Pericardium fibroblast (primary cell): Measurements from ENCODE around the gene NELFE. TPM values are rescaled to one million over a fixed set of nuclear protein-coding genes. Genes with fewer than 3 reads are reported as not detected.

Experiments used
- total RNA-seq: library from RNA; depleted of rRNA; stranded (reverse); fragments of >200 nt; gene quantifications from 2 replicates; pipeline ENCODE4 v1.2.3, GENCODE V29; 2015

Gene NELFE
- total RNA-seq = 73.6 and 83.6 TPM in 2 replicates

GRCh38 chr6:31958741-31959739 lies at the start of gene NELFE, which contains the start of gene SKIC2:
Gene NELFE, minus strand, starts transcription at chr6:31958971. Its CDS starts 525 bp downstream, at chr6:31958446.
Gene SKIC2, plus strand, starts transcription at chr6:31959175. Its CDS starts 18 bp downstream, at chr6:31959193.

GRCh38 chr6:31981744-31982143 lies 23.0 kb upstream of the NELFE start, which contains the start of gene C4A:
Gene C4A, plus strand, starts transcription at chr6:31982057. Its CDS starts 51 bp downstream, at chr6:31982108.

GRCh38 chr6:31971993-31972708 lies 13.4 kb upstream of the NELFE start, which contains the start of gene DXO:
Gene DXO, minus strand, starts transcription at chr6:31972138. Its CDS starts 463 bp downstream, at chr6:31971675.

DNA sequence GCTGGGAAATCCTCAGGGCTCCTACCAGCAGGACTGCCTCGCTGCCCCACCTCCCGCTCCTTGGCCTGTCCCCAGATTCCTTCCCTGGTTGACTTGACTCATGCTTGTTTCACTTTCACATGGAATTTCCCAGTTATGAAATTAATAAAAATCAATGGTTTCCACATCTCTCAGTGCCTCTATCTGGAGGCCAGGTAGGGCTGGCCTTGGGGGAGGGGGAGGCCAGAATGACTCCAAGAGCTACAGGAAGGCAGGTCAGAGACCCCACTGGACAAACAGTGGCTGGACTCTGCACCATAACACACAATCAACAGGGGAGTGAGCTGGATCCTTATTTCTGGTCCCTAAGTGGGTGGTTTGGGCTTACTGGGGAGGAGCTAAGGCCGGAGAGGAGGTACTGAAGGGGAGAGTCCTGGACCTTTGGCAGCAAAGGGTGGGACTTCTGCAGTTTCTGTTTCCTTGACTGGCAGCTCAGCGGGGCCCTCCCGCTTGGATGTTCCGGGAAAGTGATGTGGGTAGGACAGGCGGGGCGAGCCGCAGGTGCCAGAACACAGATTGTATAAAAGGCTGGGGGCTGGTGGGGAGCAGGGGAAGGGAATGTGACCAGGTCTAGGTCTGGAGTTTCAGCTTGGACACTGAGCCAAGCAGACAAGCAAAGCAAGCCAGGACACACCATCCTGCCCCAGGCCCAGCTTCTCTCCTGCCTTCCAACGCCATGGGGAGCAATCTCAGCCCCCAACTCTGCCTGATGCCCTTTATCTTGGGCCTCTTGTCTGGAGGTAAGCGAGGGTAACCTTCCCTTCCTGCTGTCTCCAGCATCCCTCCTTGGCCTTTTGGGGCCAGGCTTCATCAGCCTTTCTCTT lies 13.0 kb downstream of the NELFE start, which contains the start of gene CFB:
Gene CFB, plus strand, starts transcription at position 589 of the 863 bp plus-strand sequence. Its CDS starts 127 bp downstream, at position 716.

GRCh38 chr6:31927242-31927862 lies 31.4 kb downstream of the NELFE start, which contains the start of gene C2:
Gene C2, plus strand, starts transcription at chr6:31927717. Its CDS starts 36 bp downstream, at chr6:31927753.

Other genes starting within 250 kb of the NELFE start
- gene LY6G6D, start 243.6 kb downstream of the NELFE start, total RNA-seq = not detected in 2 replicates
- not detected in 2 replicates for gene LY6G6C, start 237.2 kb downstream of the NELFE start, total RNA-seq
- gene MPIG6B, start 235.6 kb downstream of the NELFE start, total RNA-seq = not detected in 2 replicates
- gene DDAH2, start 229.7 kb downstream of the NELFE start, total RNA-seq = 70.2 and 88.5 TPM in 2 replicates
- 266 and 364 TPM in 2 replicates for gene CLIC1, start 222.4 kb downstream of the NELFE start, total RNA-seq
- gene MSH5, start 219.0 kb downstream of the NELFE start, total RNA-seq = 4.2 and 4.7 TPM in 2 replicates
- gene SAPCD1, start 196.3 kb downstream of the NELFE start, total RNA-seq = 1.2 and 2.8 TPM in 2 replicates
- gene VWA7, start 181.6 kb downstream of the NELFE start, total RNA-seq = not detected in 2 replicates
- gene VARS1, start 163.2 kb downstream of the NELFE start, total RNA-seq = 44.9 and 47.3 TPM in 2 replicates
- 40.0 and 71.4 TPM in 2 replicates for gene LSM2, start 152.0 kb downstream of the NELFE start, total RNA-seq
- 0.12 and 0.34 TPM in 2 replicates for gene HSPA1L, start 143.7 kb downstream of the NELFE start, total RNA-seq
- 62.6 and 74.3 TPM in 2 replicates for gene HSPA1A, start 143.4 kb downstream of the NELFE start, total RNA-seq
- 94.5 and 110 TPM in 2 replicates for gene HSPA1B, start 131.2 kb downstream of the NELFE start, total RNA-seq
- 55.6 and 65.6 TPM in 2 replicates for gene NEU1, start 96.2 kb downstream of the NELFE start, total RNA-seq
- gene SLC44A4, start 80.0 kb downstream of the NELFE start, total RNA-seq = 0.51 TPM in 1 of 2 replicates, not detected in the other
- gene EHMT2, start 61.3 kb downstream of the NELFE start, total RNA-seq = 32.1 and 55.8 TPM in 2 replicates
- 2.6 and 4.9 TPM in 2 replicates for gene ZBTB12, start 56.9 kb downstream of the NELFE start, total RNA-seq
- gene C2, start 31.3 kb downstream of the NELFE start, total RNA-seq = 1.2 and 9.6 TPM in 2 replicates
- 11.4 and 11.6 TPM in 2 replicates for gene CFB, start 12.9 kb downstream of the NELFE start, total RNA-seq
- gene SKIC2, start 204 bp upstream of the NELFE start, total RNA-seq = 34.1 and 37.6 TPM in 2 replicates
- 13.5 and 15.4 TPM in 2 replicates for gene DXO, start 13.2 kb upstream of the NELFE start, total RNA-seq
- 6.9 and 30.7 TPM in 2 replicates for gene C4A, start 23.1 kb upstream of the NELFE start, total RNA-seq
- gene C4B, start 55.8 kb upstream of the NELFE start, total RNA-seq = 14.6 and 48.8 TPM in 2 replicates
- 0.23 and 1.3 TPM in 2 replicates for gene CYP21A2, start 79.4 kb upstream of the NELFE start, total RNA-seq
- gene TNXB, start 150.4 kb upstream of the NELFE start, total RNA-seq = 108 and 240 TPM in 2 replicates
- 17.6 and 17.9 TPM in 2 replicates for gene ATF6B, start 169.3 kb upstream of the NELFE start, total RNA-seq
- gene FKBPL, start 171.3 kb upstream of the NELFE start, total RNA-seq = 2.1 and 3.4 TPM in 2 replicates
- gene PRRT1, start 193.0 kb upstream of the NELFE start, total RNA-seq = 0.47 and 0.85 TPM in 2 replicates
- gene PPT2, start 195.2 kb upstream of the NELFE start, total RNA-seq = 12.1 and 16.1 TPM in 2 replicates
- gene EGFL8, start 205.6 kb upstream of the NELFE start, total RNA-seq = 1.6 and 3.7 TPM in 2 replicates
- 65.4 and 84.0 TPM in 2 replicates for gene AGPAT1, start 217.1 kb upstream of the NELFE start, total RNA-seq
- gene RNF5, start 219.4 kb upstream of the NELFE start, total RNA-seq = 23.2 and 53.2 TPM in 2 replicates
- gene AGER, start 225.3 kb upstream of the NELFE start, total RNA-seq = 0.43 and 0.82 TPM in 2 replicates
- gene PBX2, start 231.2 kb upstream of the NELFE start, total RNA-seq = 33.6 and 45.0 TPM in 2 replicates
- 0.26 and 4.9 TPM in 2 replicates for gene GPSM3, start 233.7 kb upstream of the NELFE start, total RNA-seq